Lower leg skin (tissue), 3 donors: ENCODE measurements around the gene AFTPH.

Experiments
- POLR2A ChIP-seq, 2 donors: fragments of 450-650 bp; IDR thresholded peaks; one replicate each; pipeline ENCODE4 v1.6.1; 2016 to 2017; ENCODE audit warnings: antibody characterized with exemption in 2 of 2, mild to moderate bottlenecking in 1 of 2, moderate library complexity in 1 of 2
- TF ChIP-seq, protein P1 (sequence below), 3 donors: fragments of 450-650 bp; IDR thresholded peaks; one replicate each; pipeline ENCODE4 v1.5.1; 2016; ENCODE audit warnings: antibody characterized with exemption in 3 of 3, mild to moderate bottlenecking in 3 of 3, moderate library complexity in 2 of 3

- TF ChIP-seq, protein P1, sequence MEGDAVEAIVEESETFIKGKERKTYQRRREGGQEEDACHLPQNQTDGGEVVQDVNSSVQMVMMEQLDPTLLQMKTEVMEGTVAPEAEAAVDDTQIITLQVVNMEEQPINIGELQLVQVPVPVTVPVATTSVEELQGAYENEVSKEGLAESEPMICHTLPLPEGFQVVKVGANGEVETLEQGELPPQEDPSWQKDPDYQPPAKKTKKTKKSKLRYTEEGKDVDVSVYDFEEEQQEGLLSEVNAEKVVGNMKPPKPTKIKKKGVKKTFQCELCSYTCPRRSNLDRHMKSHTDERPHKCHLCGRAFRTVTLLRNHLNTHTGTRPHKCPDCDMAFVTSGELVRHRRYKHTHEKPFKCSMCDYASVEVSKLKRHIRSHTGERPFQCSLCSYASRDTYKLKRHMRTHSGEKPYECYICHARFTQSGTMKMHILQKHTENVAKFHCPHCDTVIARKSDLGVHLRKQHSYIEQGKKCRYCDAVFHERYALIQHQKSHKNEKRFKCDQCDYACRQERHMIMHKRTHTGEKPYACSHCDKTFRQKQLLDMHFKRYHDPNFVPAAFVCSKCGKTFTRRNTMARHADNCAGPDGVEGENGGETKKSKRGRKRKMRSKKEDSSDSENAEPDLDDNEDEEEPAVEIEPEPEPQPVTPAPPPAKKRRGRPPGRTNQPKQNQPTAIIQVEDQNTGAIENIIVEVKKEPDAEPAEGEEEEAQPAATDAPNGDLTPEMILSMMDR (IDR thresholded peaks at IDR 0.05): no peak
- no peak for TF ChIP-seq POLR2A (IDR thresholded peaks at IDR 0.05)
Measured at GRCh38 chr2:64477979-64478378, 46.1 kb upstream of the AFTPH start.
